Osteocyte (in vitro differentiated cells): ENCODE measurements around the gene MRPL18. TPM values are rescaled to one million over a fixed set of nuclear protein-coding genes. Genes with fewer than 3 reads are reported as not detected.
A peak's percentile ranks its signal among the peaks of the same experiment; 100 is the strongest.
"Not testable (repeated sequence)": the region's sequence is repeated elsewhere in the genome, so short reads cannot be mapped to it uniquely, and the experiment has no call there.

Source experiments
- DNase-seq: peaks from one replicate; pipeline ENCODE4 v3.0.0; 2021; ENCODE audit warnings: mixed read lengths; ENCODE audit not compliant: unreplicated experiment; ENCODE audit errors: extremely low spot score
- H3K27ac Mint-ChIP-seq: one replicate; pipeline ENCODE4 v1.8.0; 2021; ENCODE audit warnings: mild to moderate bottlenecking, mixed read lengths; ENCODE audit not compliant: unreplicated experiment
- H3K27me3 Mint-ChIP-seq: one replicate; pipeline ENCODE4 v1.8.0; 2021; ENCODE audit warnings: mixed read lengths; ENCODE audit not compliant: unreplicated experiment
- H3K36me3 Mint-ChIP-seq: one replicate; pipeline ENCODE4 v1.8.0; 2021; ENCODE audit warnings: mixed read lengths; ENCODE audit not compliant: unreplicated experiment
- H3K4me1 Mint-ChIP-seq: one replicate; pipeline ENCODE4 v1.8.0; 2021; ENCODE audit warnings: mixed read lengths; ENCODE audit not compliant: unreplicated experiment
- H3K4me3 Mint-ChIP-seq: one replicate; pipeline ENCODE4 v1.8.0; 2021; ENCODE audit warnings: mild to moderate bottlenecking, moderate library complexity, mixed read lengths; ENCODE audit not compliant: unreplicated experiment
- H3K9me3 Mint-ChIP-seq: one replicate; pipeline ENCODE4 v1.8.0; 2021; ENCODE audit warnings: mixed read lengths; ENCODE audit not compliant: unreplicated experiment
- total RNA-seq: library from RNA; stranded (reverse); gene quantifications from 2 replicates; pipeline ENCODE4 v1.2.1, GENCODE V29; 2021
- TF ChIP-seq, protein P1 (sequence below): fragments of 200-600 bp; sonication (generic); IDR thresholded peaks from 2 replicates; pipeline ENCODE4 v1.5.0; 2021; ENCODE audit warnings: antibody characterized with exemption, mild to moderate bottlenecking, moderate library complexity

MRPL18 gene
- total RNA-seq, 1 donor from 2014 or later = 47.3 TPM

DNA sequence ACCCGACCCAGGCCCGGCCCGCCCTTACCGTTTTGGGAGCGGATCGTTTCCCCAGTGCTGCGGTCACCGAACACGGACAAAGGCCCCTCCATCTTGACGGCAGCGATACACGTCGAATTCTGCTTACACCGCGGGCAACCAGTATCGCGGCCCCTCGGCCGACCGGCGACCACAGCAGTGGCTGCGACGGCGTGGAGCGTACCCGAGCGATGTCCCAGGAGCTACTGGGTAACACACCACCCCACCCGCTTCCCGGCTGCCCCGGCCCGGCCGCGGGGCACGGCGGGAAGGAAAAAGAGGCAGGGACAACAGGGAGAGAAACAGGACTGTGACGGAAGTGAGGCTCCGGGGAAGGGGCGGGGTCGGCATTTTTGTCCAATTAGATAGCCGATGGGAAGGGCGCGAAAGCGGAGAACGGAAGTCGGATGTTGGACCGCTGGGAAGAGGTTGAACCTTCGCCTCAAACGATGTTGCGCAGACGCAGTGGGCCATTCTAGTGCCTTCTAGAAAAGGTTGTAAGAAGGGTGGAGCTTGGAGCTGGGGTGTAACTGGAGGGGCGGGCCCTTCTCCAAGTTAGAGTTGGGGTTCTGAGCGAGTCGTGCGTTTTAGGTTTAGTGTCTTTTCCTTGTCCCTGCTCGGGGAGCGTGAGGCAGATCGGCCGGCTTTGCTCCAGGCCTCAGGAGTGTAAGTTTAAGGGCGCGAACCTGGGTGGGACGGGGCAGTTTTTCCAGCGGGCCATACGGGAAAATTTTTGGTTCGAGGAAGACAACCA lies 704 bp upstream of the MRPL18 start, which contains the start of gene TCP1:
TCP1 (minus strand) TSS at position 226 of the 772 bp plus-strand sequence; CDS start at position 92, 134 bp downstream.
- H3K27me3 Mint-ChIP-seq = no peaks in the 10 kb centered on the region
- peaks cover 35% of the 10 kb centered on the region for H3K4me1 Mint-ChIP-seq
- DNase-seq = peak; percentile 99
- H3K27ac Mint-ChIP-seq = peak within 1 kb of the TSS; percentile 99
- peak within 1 kb of the TSS; percentile 93 for H3K4me3 Mint-ChIP-seq
- H3K9me3 Mint-ChIP-seq = no peaks in the 10 kb centered on the region
- peaks cover 36% of the 10 kb centered on the region for H3K36me3 Mint-ChIP-seq
- TF ChIP-seq, protein P1, sequence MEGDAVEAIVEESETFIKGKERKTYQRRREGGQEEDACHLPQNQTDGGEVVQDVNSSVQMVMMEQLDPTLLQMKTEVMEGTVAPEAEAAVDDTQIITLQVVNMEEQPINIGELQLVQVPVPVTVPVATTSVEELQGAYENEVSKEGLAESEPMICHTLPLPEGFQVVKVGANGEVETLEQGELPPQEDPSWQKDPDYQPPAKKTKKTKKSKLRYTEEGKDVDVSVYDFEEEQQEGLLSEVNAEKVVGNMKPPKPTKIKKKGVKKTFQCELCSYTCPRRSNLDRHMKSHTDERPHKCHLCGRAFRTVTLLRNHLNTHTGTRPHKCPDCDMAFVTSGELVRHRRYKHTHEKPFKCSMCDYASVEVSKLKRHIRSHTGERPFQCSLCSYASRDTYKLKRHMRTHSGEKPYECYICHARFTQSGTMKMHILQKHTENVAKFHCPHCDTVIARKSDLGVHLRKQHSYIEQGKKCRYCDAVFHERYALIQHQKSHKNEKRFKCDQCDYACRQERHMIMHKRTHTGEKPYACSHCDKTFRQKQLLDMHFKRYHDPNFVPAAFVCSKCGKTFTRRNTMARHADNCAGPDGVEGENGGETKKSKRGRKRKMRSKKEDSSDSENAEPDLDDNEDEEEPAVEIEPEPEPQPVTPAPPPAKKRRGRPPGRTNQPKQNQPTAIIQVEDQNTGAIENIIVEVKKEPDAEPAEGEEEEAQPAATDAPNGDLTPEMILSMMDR = no peak

DNA sequence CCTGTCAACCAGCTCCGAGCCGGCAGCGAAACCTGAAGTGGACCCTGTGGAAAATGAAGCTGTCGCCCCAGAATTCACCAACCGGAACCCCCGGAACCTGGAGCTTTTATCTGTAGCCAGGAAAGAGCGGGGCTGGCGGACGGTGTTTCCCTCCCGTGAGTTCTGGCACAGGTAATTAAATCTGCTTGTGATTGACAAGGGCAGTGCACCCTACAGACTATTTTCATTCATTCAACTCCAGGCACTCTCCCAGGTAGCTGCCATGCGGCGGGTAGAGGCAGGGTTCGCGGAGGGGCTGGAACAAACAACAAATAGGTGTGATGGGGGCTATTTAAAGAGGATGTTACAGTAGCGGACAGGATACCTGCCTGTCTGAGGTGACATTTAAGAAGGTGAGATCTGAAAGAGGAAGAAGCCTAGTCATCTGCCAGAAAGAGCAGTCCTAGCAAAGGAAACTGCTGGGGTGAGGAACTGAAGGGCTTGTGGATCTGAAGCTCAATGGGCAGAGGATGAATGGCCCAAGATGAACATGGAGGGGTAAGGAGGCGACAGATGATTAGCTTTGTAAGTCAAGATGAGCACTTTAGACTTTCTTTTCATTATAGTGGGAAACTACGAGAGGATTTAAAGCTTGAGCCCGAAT lies 810 bp downstream of the MRPL18 start:
- H3K4me3 Mint-ChIP-seq = peak overlapping the region; percentile 93
- TF ChIP-seq, protein P1 = no peak
- no peaks in the 10 kb centered on the region for H3K27me3 Mint-ChIP-seq
- peak overlapping the region; percentile 99 for H3K27ac Mint-ChIP-seq
- peaks cover 24% of the 10 kb centered on the region for H3K36me3 Mint-ChIP-seq
- no peaks in the 10 kb centered on the region for H3K9me3 Mint-ChIP-seq
- peaks cover 35% of the 10 kb centered on the region for H3K4me1 Mint-ChIP-seq
- no peak for DNase-seq

DNA sequence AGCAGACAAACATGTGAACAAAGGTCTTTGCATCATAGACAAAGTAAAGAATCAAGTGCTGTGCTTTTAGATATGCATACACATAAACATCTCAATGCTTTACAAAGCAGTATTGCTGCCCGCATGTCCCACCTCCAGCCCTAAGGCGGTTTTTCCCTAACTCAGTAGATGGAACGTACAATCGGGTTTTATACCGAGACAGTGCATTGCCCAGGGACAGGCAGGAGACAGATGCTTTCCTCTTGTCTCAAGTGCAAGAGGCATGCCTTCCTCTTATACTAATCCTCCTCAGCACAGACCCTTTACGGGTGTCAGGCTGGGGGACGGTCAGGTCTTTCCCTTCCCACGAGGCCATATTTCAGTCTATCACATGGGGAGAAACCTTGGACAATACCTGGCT lies 4.7 kb downstream of the MRPL18 start:
- not testable (repeated sequence) for H3K27me3 Mint-ChIP-seq, H3K27ac Mint-ChIP-seq, H3K9me3 Mint-ChIP-seq, H3K4me3 Mint-ChIP-seq, DNase-seq
- H3K4me1 Mint-ChIP-seq = peaks cover 18% of the 10 kb centered on the region
- H3K36me3 Mint-ChIP-seq = peaks cover 36% of the 10 kb centered on the region

DNA sequence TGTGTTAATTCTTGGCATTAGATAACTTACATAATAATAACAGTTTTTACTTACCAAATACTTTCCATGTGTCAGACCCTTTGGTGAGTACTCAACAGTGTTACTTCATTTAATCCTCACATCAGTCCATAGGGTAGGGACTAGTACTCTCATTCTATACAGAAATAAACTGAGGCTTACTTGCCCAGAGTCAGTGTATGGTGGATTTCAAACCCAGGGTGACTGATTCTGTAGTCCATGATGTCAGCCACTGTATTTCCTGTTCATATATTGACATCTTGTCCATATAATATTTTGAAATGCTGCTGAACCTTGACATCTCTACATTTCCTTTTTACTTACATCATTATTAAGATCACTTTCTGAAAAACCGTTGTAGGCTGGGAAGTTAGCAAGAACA lies 7.3 kb downstream of the MRPL18 start:
- TF ChIP-seq, protein P1 = no peak
- no peaks in the 10 kb centered on the region for H3K27me3 Mint-ChIP-seq

DNA sequence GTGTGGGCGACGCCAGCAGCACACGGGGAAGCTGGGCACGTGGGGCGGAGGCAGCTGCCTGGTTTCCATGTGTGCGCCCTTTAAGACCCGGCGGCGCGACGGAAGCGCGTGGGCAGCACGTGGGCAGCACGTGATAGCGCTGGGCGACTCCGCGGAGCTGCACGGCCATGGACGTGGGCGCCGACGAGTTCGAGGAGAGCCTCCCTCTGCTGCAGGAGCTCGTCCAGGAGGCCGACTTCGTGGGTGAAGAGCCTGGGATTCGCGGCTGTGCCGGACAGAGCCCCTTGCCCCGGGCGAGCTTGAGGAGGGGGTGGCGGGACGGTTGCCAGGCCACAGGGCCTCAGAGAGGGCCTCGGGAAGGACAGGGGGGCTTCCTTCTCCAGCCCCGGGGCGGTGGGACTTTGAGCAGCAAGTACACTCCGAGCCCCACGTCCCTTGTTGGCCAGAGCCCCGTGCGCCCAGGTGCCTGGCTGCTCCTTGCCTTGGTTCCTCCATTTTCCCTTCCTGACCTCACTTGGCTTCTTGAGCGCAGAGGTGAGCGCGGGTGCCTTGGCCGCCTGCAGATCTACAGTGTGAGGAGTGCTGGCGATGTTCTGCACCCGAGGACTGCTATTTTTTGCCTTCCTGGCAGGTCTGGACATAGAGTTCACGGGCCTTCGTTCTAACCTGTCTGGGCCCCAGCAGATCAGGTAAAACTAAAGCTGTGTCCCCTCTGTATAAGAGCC lies 10.0 kb downstream of the MRPL18 start, which contains the start of gene PNLDC1:
PNLDC1 (plus strand) TSS at position 136 of the 725 bp plus-strand sequence; CDS start at position 168, 32 bp downstream.
- no peak for DNase-seq
- Mint-ChIP-seq H3K36me3 (peaks cover 21% of the 10 kb centered on the region), H3K4me3 (no peak within 1 kb of the TSS), H3K27me3 (no peaks in the 10 kb centered on the region), H3K27ac (no peak within 1 kb of the TSS), H3K9me3 (no peaks in the 10 kb centered on the region), H3K4me1 (no peaks in the 10 kb centered on the region)
- TF ChIP-seq, protein P1 = no peak

More for the DNA sequence above, 7.3 kb downstream of the MRPL18 start:
- H3K4me1 Mint-ChIP-seq = peaks cover 2% of the 10 kb centered on the region
- DNase-seq = no peak
- H3K27ac Mint-ChIP-seq = no peak overlapping the region
- H3K36me3 Mint-ChIP-seq = peaks cover 31% of the 10 kb centered on the region
- no peaks in the 10 kb centered on the region for H3K9me3 Mint-ChIP-seq
- H3K4me3 Mint-ChIP-seq = no peak overlapping the region
